GM12878 (cell line): ENCODE results near the gene BMP2K. TPM values are rescaled to one million over a fixed set of nuclear protein-coding genes. Genes with fewer than 3 reads are reported as not detected.

ENCODE experiments used
- ATAC-seq: fragments of 200-7000 bp; cut with Tn5 transposase; 3 replicates; pipeline ENCODE4 v1.9.1; 2020; ENCODE audit warnings: mild to moderate bottlenecking, moderate library complexity
- BruUV-seq: library from RNA; stranded (reverse); fragments of 400-500 nt; replicated peaks from 2 replicates; lab custom pipeline; 2021; lab: Mats Ljungman, UMichigan
- CTCF ChIA-PET: fragments of 300-600 bp; sonication (Branson Sonifier 250); formaldehyde crosslinking; extraction: SDS; loops from one replicate; lab custom pipeline; 2021; ENCODE audit warnings: inconsistent platforms; lab: Yijun Ruan, JAX
- POLR2A ChIA-PET: fragments of 350-600 bp; formaldehyde crosslinking; extraction: SDS; loops from one replicate; lab custom pipeline; 2021; ENCODE audit warnings: inconsistent platforms; lab: Charles Lee
- RAD21 ChIA-PET: fragments of 300-600 bp; sonication (Branson Sonifier 250); formaldehyde crosslinking; loops from one replicate; lab custom pipeline; 2023; ENCODE audit warnings: antibody characterized with exemption; ENCODE audit not compliant: unreplicated experiment; lab: Charles Lee
- SMC1A ChIA-PET: fragments of 300-600 bp; sonication (Branson Sonifier 250); formaldehyde crosslinking; loops from one replicate; lab custom pipeline; 2023; ENCODE audit not compliant: unreplicated experiment, uncharacterized antibody; lab: Charles Lee
- DNase-seq: peaks from one replicate; pipeline ENCODE4 v3.0.0-alpha.2; 2011; ENCODE audit warnings: low read depth, low spot score
- FAIRE-seq: peaks from 3 replicates; lab custom pipeline; 2011; peaks lifted over from hg19 to GRCh38; lab: Jason Lieb, UNC
- H2AFZ ChIP-seq: 2 replicates; pipeline ENCODE4 v1.6.0; 2011; ENCODE audit warnings: low read depth, low read length, control low read depth; ENCODE audit not compliant: control insufficient read depth
- H3K27ac ChIP-seq: 2 replicates; pipeline ENCODE4 v1.5.1; 2011; ENCODE audit warnings: control low read depth; ENCODE audit not compliant: control insufficient read depth, insufficient read depth
- H3K27me3 ChIP-seq, 2 experiments: replicated peaks in 1 of 2; 2 replicates each; pipeline versions ENCODE4 v1.6.0 to v1.6.1; 2011; ENCODE audit warnings: low read length in 1 of 2; ENCODE audit not compliant: control insufficient read depth in 2 of 2, insufficient read depth in 2 of 2
- H3K36me3 ChIP-seq, 2 experiments: 2 replicates each; pipeline ENCODE4 v1.5.1; 2011; ENCODE audit warnings: low read length in 1 of 2; ENCODE audit not compliant: control insufficient read depth in 2 of 2, insufficient read depth in 2 of 2
- H3K4me1 ChIP-seq: 2 replicates; pipeline ENCODE4 v1.6.1; 2011; ENCODE audit warnings: mild to moderate bottlenecking, low read length, moderate library complexity, mixed read lengths; ENCODE audit not compliant: control insufficient read depth, insufficient read depth
- H3K4me2 ChIP-seq: 2 replicates; pipeline ENCODE4 v1.6.0; 2011; ENCODE audit warnings: control low read depth; ENCODE audit not compliant: control insufficient read depth, insufficient read depth
- H3K4me3 ChIP-seq: fragments of 200-600 bp; sonication (generic); 2 replicates; pipeline ENCODE4 v1.5.1; 2016
- H3K79me2 ChIP-seq: 2 replicates; pipeline ENCODE4 v1.6.0; 2011; ENCODE audit warnings: low read length; ENCODE audit not compliant: control insufficient read depth, insufficient read depth
- H3K9ac ChIP-seq: 2 replicates; pipeline ENCODE4 v1.8.0; 2011; ENCODE audit warnings: low read length, control low read depth, mixed read lengths; ENCODE audit not compliant: control insufficient read depth, insufficient read depth
- H3K9me3 ChIP-seq: replicated peaks from 3 replicates; pipeline ENCODE4 v1.5.1; 2011; ENCODE audit warnings: mild to moderate bottlenecking, low read length; ENCODE audit not compliant: control insufficient read depth, insufficient read depth
- H4K20me1 ChIP-seq: 2 replicates; pipeline ENCODE4 v1.6.0; 2011; ENCODE audit not compliant: control insufficient read depth, insufficient read depth
- ASH2L ChIP-seq: fragments of 300-600, 200-600 bp; sonication (generic); IDR thresholded peaks from 2 replicates; pipeline ENCODE4 v1.6.1; 2017; ENCODE audit warnings: low read depth, mild to moderate bottlenecking, borderline replicate concordance
- BHLHE40 ChIP-seq, 2 experiments: fragments of 450-650 bp in 1 of 2; IDR thresholded peaks; 2 replicates each; pipeline ENCODE4 v1.6.1; 2011 to 2017; ENCODE audit warnings: low read depth in 2 of 2, borderline replicate concordance in 1 of 2, improper control_type of control experiment in 1 of 2, low read length in 1 of 2, mild to moderate bottlenecking in 1 of 2
- EP300 ChIP-seq, 2 experiments: fragments of 150-350 bp in 1 of 2; IDR thresholded peaks; 2 replicates each; pipeline ENCODE4 v1.6.1; 2011 to 2012; ENCODE audit warnings: low read depth in 2 of 2, low read length in 2 of 2, borderline replicate concordance in 1 of 2, improper control_type of control experiment in 1 of 2, inconsistent platforms in 1 of 2; ENCODE audit not compliant: control insufficient read depth in 1 of 2
- EZH2 ChIP-seq: IDR thresholded peaks from 2 replicates; pipeline ENCODE4 v1.6.1; 2012; ENCODE audit warnings: low read depth, mild to moderate bottlenecking, control low read depth, inconsistent platforms, low read length, borderline replicate concordance; ENCODE audit not compliant: control insufficient read depth
- IRF4 ChIP-seq: IDR thresholded peaks from 2 replicates; pipeline ENCODE4 v1.6.1; 2011; ENCODE audit warnings: low read depth, low read length
- NBN ChIP-seq: fragments of 450-650 bp; IDR thresholded peaks from 2 replicates; pipeline ENCODE4 v1.6.1; 2016
- NFYA ChIP-seq: IDR thresholded peaks from 2 replicates; pipeline ENCODE4 v1.6.1; 2011; ENCODE audit warnings: low read depth, mild to moderate bottlenecking, low read length, improper control_type of control experiment, borderline replicate concordance
- ZNF274 ChIP-seq: IDR thresholded peaks from one replicate; pipeline ENCODE4 v1.8.0; 2011; ENCODE audit not compliant: insufficient read length, insufficient read depth
- ZNF622 ChIP-seq: fragments of 450-650 bp; IDR thresholded peaks from 2 replicates; pipeline ENCODE4 v1.6.1; 2017; ENCODE audit warnings: mild to moderate bottlenecking, inconsistent platforms
- ZSCAN29 ChIP-seq: fragments of 450-650 bp; IDR thresholded peaks from 2 replicates; pipeline ENCODE4 v1.6.1; 2017; ENCODE audit warnings: mild to moderate bottlenecking, moderate library complexity
- ZZZ3 ChIP-seq: IDR thresholded peaks from 2 replicates; pipeline ENCODE4 v1.6.1; 2011; ENCODE audit warnings: low read depth; ENCODE audit not compliant: control insufficient read depth, insufficient read length
- WGBS: methylation state at CpG from one replicate; pipeline ENCODE4 v1.1.6; 2016; ENCODE audit warnings: low lambda C conversion rate; ENCODE audit not compliant: insufficient replicate concordance, insufficient coverage; ENCODE audit errors: missing lambda C conversion rate; 5-methylcytosine and 5-hydroxymethylcytosine counted together
- in situ Hi-C: fragments of 300-500 bp; cut with MboI; formaldehyde crosslinking; loops from 9 replicates; pipeline ENCODE4 v1.14.3; 2018; ENCODE audit warnings: mixed read lengths
- intact Hi-C: fragments of 100-400 bp; cut with micrococcal nuclease; formaldehyde crosslinking; loops from one replicate; pipeline ENCODE4 v1.14.2; 2022; ENCODE audit not compliant: unreplicated experiment
- polyA plus RNA-seq, 11 experiments: library from polyadenylated mRNA; depleted of rRNA in 4 of 11; unstranded in 6 of 11; stranded (reverse) in 5 of 11; fragments of >200 nt; fragmentation: Nextera tagmentation in 4 of 11; fragmentation: Illumina TruSeq in 1 of 11; extraction: Ambion mirVana in 4 of 11; extraction: Trizol in 1 of 11; gene quantifications; 1 replicate in 1 of 11; 2 replicates in 10 of 11; pipeline versions ENCODE4 v1.2.1 to v1.2.3, GENCODE V29; 2011 to 2016; ENCODE audit warnings: inconsistent platforms in 2 of 11, missing spikeins in 2 of 11, low read depth in 1 of 11
- total RNA-seq, 4 experiments: library from RNA; depleted of rRNA in 3 of 4; stranded (reverse); fragments of >200 nt in 3 of 4; fragmentation: Illumina TruSeq in 1 of 4; extraction: Trizol in 1 of 4; gene quantifications; 2 replicates each; pipeline versions ENCODE4 v1.2.1 to v1.2.3, GENCODE V29; 2013 to 2021
- TF ChIP-seq, protein P1 (sequence below): fragments of 450-650 bp; IDR thresholded peaks from 2 replicates; pipeline ENCODE4 v1.6.1; 2014; ENCODE audit warnings: mild to moderate bottlenecking
- TF ChIP-seq, protein P2 (sequence below): IDR thresholded peaks from 2 replicates; pipeline ENCODE4 v1.6.1; 2012; ENCODE audit warnings: low read length, inconsistent platforms
- TF ChIP-seq, protein P3 (sequence below): fragments of 450-650 bp; IDR thresholded peaks from 2 replicates; pipeline ENCODE4 v1.6.1; 2017; ENCODE audit warnings: mild to moderate bottlenecking
- TF ChIP-seq, protein P4 (sequence below): fragments of 450-650 bp; IDR thresholded peaks from 2 replicates; pipeline ENCODE4 v1.6.1; 2018; ENCODE audit warnings: borderline replicate concordance, mild to moderate bottlenecking; ENCODE audit not compliant: partially characterized antibody

The BMP2K gene
- total and polyA plus RNA-seq, 10 of the 15 experiments (the other 5 are each of a cell fraction or from before 2014, with no cell fraction given): 3.3 to 84.6 (median 24.8) TPM

DNA sequence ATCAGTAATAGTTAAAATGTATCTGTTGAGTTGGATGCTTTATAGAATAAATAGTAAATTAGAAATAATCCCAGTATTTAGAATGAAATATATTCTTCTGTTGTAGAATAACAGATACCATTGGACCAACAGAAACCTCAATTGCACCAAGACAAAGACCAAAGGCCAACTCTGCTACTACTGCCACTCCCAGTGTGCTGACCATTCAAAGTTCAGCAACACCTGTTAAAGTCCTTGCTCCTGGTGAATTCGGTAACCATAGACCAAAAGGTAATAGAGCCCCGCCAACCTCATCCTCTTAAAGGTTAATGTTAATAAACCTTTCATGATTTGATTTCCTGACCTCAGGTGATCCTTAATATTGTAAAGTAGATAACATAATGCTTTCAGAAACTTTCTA, 89.3 kb downstream of the BMP2K start:
- Histone ChIP-seq H3K9me3 (no peaks in the 10 kb centered on the region), H3K27ac (no peak overlapping the region), H3K36me3 (peaks cover 3 to 17% of the 10 kb centered on the region in 2 experiments), H3K4me3 (no peak overlapping the region), H3K9ac (no peak overlapping the region), H3K79me2 (no peaks in the 10 kb centered on the region; the same call in 1 of the 2 replicates), H3K4me2 (no peak overlapping the region), H4K20me1 (no peaks in the 10 kb centered on the region), H2AFZ (no peak overlapping the region), H3K27me3 (no peaks in the 10 kb centered on the region), H3K4me1 (peaks cover 7% of the 10 kb centered on the region)
- no peak for TF ChIP-seq IRF4
- no peak for TF ChIP-seq ZZZ3
- no peak for TF ChIP-seq NFYA
- TF ChIP-seq NBN: no peak
- TF ChIP-seq, protein P1, sequence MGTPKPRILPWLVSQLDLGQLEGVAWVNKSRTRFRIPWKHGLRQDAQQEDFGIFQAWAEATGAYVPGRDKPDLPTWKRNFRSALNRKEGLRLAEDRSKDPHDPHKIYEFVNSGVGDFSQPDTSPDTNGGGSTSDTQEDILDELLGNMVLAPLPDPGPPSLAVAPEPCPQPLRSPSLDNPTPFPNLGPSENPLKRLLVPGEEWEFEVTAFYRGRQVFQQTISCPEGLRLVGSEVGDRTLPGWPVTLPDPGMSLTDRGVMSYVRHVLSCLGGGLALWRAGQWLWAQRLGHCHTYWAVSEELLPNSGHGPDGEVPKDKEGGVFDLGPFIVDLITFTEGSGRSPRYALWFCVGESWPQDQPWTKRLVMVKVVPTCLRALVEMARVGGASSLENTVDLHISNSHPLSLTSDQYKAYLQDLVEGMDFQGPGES: no peak
- no peak for TF ChIP-seq ZSCAN29
- TF ChIP-seq ZNF274: no peak
- TF ChIP-seq, protein P2, sequence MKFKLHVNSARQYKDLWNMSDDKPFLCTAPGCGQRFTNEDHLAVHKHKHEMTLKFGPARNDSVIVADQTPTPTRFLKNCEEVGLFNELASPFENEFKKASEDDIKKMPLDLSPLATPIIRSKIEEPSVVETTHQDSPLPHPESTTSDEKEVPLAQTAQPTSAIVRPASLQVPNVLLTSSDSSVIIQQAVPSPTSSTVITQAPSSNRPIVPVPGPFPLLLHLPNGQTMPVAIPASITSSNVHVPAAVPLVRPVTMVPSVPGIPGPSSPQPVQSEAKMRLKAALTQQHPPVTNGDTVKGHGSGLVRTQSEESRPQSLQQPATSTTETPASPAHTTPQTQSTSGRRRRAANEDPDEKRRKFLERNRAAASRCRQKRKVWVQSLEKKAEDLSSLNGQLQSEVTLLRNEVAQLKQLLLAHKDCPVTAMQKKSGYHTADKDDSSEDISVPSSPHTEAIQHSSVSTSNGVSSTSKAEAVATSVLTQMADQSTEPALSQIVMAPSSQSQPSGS: no peak
- no peak for TF ChIP-seq EZH2
- no peak for TF ChIP-seq EP300 (IDR thresholded peaks at IDR 0.05; ENCODE audit: borderline replicate concordance in 1 of 2, control insufficient read depth in 1 of 2, low read depth in 2 of 2, low read length in 2 of 2)
- no peak for TF ChIP-seq BHLHE40 (IDR thresholded peaks at IDR 0.05; ENCODE audit: borderline replicate concordance in 1 of 2, low read depth in 2 of 2, low read length in 1 of 2)
- TF ChIP-seq, protein P3, sequence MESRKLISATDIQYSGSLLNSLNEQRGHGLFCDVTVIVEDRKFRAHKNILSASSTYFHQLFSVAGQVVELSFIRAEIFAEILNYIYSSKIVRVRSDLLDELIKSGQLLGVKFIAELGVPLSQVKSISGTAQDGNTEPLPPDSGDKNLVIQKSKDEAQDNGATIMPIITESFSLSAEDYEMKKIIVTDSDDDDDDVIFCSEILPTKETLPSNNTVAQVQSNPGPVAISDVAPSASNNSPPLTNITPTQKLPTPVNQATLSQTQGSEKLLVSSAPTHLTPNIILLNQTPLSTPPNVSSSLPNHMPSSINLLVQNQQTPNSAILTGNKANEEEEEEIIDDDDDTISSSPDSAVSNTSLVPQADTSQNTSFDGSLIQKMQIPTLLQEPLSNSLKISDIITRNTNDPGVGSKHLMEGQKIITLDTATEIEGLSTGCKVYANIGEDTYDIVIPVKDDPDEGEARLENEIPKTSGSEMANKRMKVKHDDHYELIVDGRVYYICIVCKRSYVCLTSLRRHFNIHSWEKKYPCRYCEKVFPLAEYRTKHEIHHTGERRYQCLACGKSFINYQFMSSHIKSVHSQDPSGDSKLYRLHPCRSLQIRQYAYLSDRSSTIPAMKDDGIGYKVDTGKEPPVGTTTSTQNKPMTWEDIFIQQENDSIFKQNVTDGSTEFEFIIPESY: no peak
- TF ChIP-seq ZNF622: no peak
- TF ChIP-seq, protein P4, sequence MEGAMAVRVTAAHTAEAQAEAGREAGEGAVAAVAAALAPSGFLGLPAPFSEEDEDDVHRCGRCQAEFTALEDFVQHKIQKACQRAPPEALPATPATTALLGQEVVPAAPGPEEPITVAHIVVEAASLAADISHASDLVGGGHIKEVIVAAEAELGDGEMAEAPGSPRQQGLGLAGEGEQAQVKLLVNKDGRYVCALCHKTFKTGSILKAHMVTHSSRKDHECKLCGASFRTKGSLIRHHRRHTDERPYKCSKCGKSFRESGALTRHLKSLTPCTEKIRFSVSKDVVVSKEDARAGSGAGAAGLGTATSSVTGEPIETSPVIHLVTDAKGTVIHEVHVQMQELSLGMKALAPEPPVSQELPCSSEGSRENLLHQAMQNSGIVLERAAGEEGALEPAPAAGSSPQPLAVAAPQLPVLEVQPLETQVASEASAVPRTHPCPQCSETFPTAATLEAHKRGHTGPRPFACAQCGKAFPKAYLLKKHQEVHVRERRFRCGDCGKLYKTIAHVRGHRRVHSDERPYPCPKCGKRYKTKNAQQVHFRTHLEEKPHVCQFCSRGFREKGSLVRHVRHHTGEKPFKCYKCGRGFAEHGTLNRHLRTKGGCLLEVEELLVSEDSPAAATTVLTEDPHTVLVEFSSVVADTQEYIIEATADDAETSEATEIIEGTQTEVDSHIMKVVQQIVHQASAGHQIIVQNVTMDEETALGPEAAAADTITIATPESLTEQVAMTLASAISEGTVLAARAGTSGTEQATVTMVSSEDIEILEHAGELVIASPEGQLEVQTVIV: no peak
- no peak for TF ChIP-seq ASH2L
- ChIA-PET CTCF (interaction anchor here (0.6 to 4.8 kb wide), 3 partner anchors 253 to 306 kb away, joined by 3 to 160 read pairs (median 9); no protein-coding TSS in a partner anchor), RAD21 (interaction anchor here (3.7 kb wide), 1 partner anchor 254 kb away, joined by 134 read pairs; no protein-coding TSS in a partner anchor), POLR2A (no interaction called here), SMC1A (interaction anchor here (6.8 kb wide), 1 partner anchor 254 kb away, joined by 184 read pairs; no protein-coding TSS in a partner anchor)
- FAIRE-seq (no peak), ATAC-seq (no peak), DNase-seq (no peak)
- in situ Hi-C loops (loop anchor here (5.0 kb wide), 1 partner anchor 253 kb away; no protein-coding TSS in a partner anchor), intact Hi-C loops (loop anchor here (2.0 to 10.0 kb wide), 4 partner anchors 89 to 907 kb away; partner anchors contain the start of gene BMP2K)
- BruUV-seq: no TSS peak
- WGBS: 92% methylated on average over 2 of the region's 2 CpGs
